HepG2 (cell line): Measurements from ENCODE around the gene TADA2B. TPM values are rescaled to one million over a fixed set of nuclear protein-coding genes. Genes with fewer than 3 reads are reported as not detected.

Experiments
- ATAC-seq: fragments of 200-7000 bp; cut with Tn5 transposase; 3 replicates; pipeline ENCODE4 v1.9.1; 2020; ENCODE audit warnings: mild to moderate bottlenecking, moderate library complexity
- BruUV-seq: library from RNA; stranded (reverse); fragments of 400-500 nt; replicated peaks from 2 replicates; lab custom pipeline; 2021; lab: Mats Ljungman, UMichigan
- CTCF ChIA-PET: fragments of 300-600 bp; formaldehyde crosslinking; extraction: SDS; loops from one replicate; lab custom pipeline; 2021; ENCODE audit warnings: low total read pairs, inconsistent platforms, low intra/inter-chr PET ratio; lab: Yijun Ruan, JAX
- POLR2A ChIA-PET: fragments of 350-600 bp; sonication (Branson Sonifier 250); formaldehyde crosslinking; loops from one replicate; lab custom pipeline; 2020; ENCODE audit warnings: antibody characterized with exemption, inconsistent platforms; lab: Yijun Ruan, JAX
- DNase-seq: peaks from one replicate; pipeline ENCODE4 v3.0.0-alpha.2; 2015; ENCODE audit warnings: low spot score
- FAIRE-seq: peaks from 3 replicates; lab custom pipeline; 2011; peaks lifted over from hg19 to GRCh38; lab: Jason Lieb, UNC
- H2AFZ ChIP-seq: one replicate; pipeline ENCODE4 v1.6.1; 2011; ENCODE audit warnings: low read length, inconsistent platforms
- H3K27ac ChIP-seq: fragments of 300-600 bp; 3 replicates; pipeline ENCODE4 v1.8.0; 2011; ENCODE audit warnings: mixed run types, mild to moderate bottlenecking, mixed read lengths, low read length, inconsistent platforms; ENCODE audit not compliant: insufficient read depth; ENCODE audit errors: extremely low read length
- H3K27me3 ChIP-seq, 2 experiments: fragments of 200-600 bp in 1 of 2; 2 replicates in 1 of 2; 3 replicates in 1 of 2; pipeline versions ENCODE4 v1.6.0 to v1.8.0; 2011; ENCODE audit warnings: low read length in 2 of 2, mild to moderate bottlenecking in 2 of 2, moderate library complexity in 2 of 2, inconsistent platforms in 1 of 2; ENCODE audit not compliant: insufficient read depth in 2 of 2, control insufficient read depth in 1 of 2
- H3K36me3 ChIP-seq, 2 experiments: fragments of 200-600 bp in 1 of 2; replicated peaks in 1 of 2; 2 replicates in 1 of 2; 3 replicates in 1 of 2; pipeline versions ENCODE4 v1.5.1 to v1.8.0; 2011; ENCODE audit warnings: low read length in 2 of 2, inconsistent platforms in 1 of 2; ENCODE audit not compliant: insufficient read depth in 2 of 2, control insufficient read depth in 1 of 2
- H3K4me1 ChIP-seq: 2 replicates; pipeline ENCODE4 v1.5.1; 2012; ENCODE audit warnings: low read length, inconsistent platforms; ENCODE audit not compliant: insufficient read depth
- H3K4me2 ChIP-seq: 2 replicates; pipeline ENCODE4 v1.6.0; 2011; ENCODE audit warnings: low read depth, low read length, inconsistent platforms
- H3K4me3 ChIP-seq, 3 experiments: fragments of 200-600 bp in 1 of 3; sonication (generic), shearing (Covaris generic) in 1 of 3; replicated peaks in 1 of 3; 2 replicates each; pipeline ENCODE4 v1.5.1; 2011 to 2016; ENCODE audit warnings: low read length in 3 of 3, inconsistent platforms in 2 of 3, low read depth in 2 of 3, mild to moderate bottlenecking in 2 of 3, control low read depth in 1 of 3, mixed read lengths in 1 of 3; ENCODE audit not compliant: insufficient read depth in 1 of 3
- H3K79me2 ChIP-seq: one replicate; pipeline ENCODE4 v1.6.1; 2011; ENCODE audit warnings: low read length, inconsistent platforms; ENCODE audit not compliant: insufficient read depth
- H3K9ac ChIP-seq: 2 replicates; pipeline ENCODE4 v1.6.0; 2011; ENCODE audit warnings: mild to moderate bottlenecking, low read depth, low read length, inconsistent platforms; ENCODE audit not compliant: insufficient read depth
- H3K9me3 ChIP-seq: 2 replicates; pipeline ENCODE4 v1.5.1; 2012; ENCODE audit warnings: mild to moderate bottlenecking, low read length
- H4K20me1 ChIP-seq: 2 replicates; pipeline ENCODE4 v1.6.0; 2011; ENCODE audit warnings: inconsistent platforms, mild to moderate bottlenecking, low read length, moderate library complexity; ENCODE audit not compliant: insufficient read depth
- ARNTL ChIP-seq: sonication (generic); formaldehyde crosslinking; IDR thresholded peaks from 2 replicates; pipeline ENCODE4 v1.4.0; 2020; ENCODE audit warnings: mild to moderate bottlenecking, missing genetic modification reagents
- DNMT1 ChIP-seq: sonication (generic); formaldehyde crosslinking; IDR thresholded peaks from 2 replicates; pipeline ENCODE4 v1.5.1; 2020; ENCODE audit warnings: mild to moderate bottlenecking, missing genetic modification reagents
- GMEB1 ChIP-seq: sonication (generic); formaldehyde crosslinking; IDR thresholded peaks from 2 replicates; pipeline ENCODE4 v1.5.1; 2020; ENCODE audit warnings: missing genetic modification reagents, mild to moderate bottlenecking, borderline replicate concordance
- HHEX ChIP-seq: IDR thresholded peaks from 2 replicates; pipeline ENCODE4 v1.6.1; 2016; ENCODE audit warnings: control low read depth
- MTA1 ChIP-seq: sonication (generic); formaldehyde crosslinking; IDR thresholded peaks from 2 replicates; pipeline ENCODE4 v1.4.0; 2020; ENCODE audit warnings: missing genetic modification reagents, mild to moderate bottlenecking, borderline replicate concordance
- RBFOX2 ChIP-seq: fragments of 200-400 bp; formaldehyde crosslinking; IDR thresholded peaks from 2 replicates; pipeline ENCODE4 v1.6.1; 2017; ENCODE audit warnings: low read depth, mild to moderate bottlenecking, low read length
- WIZ ChIP-seq: sonication (generic); formaldehyde crosslinking; IDR thresholded peaks from 2 replicates; pipeline ENCODE4 v1.5.1; 2020; ENCODE audit warnings: mild to moderate bottlenecking, missing genetic modification reagents
- ZNF264 ChIP-seq: sonication (generic); formaldehyde crosslinking; IDR thresholded peaks from 2 replicates; pipeline ENCODE4 v1.4.0; 2020; ENCODE audit warnings: missing genetic modification reagents
- ZNF552 ChIP-seq: sonication (generic); formaldehyde crosslinking; IDR thresholded peaks from 2 replicates; pipeline ENCODE4 v1.9.0; 2022; ENCODE audit warnings: missing genetic modification reagents, mild to moderate bottlenecking, borderline replicate concordance
- ZNF615 ChIP-seq: sonication (generic); formaldehyde crosslinking; IDR thresholded peaks from 2 replicates; pipeline ENCODE4 v1.5.0; 2020; ENCODE audit warnings: mild to moderate bottlenecking, missing genetic modification reagents, borderline replicate concordance
- WGBS: methylation state at CpG from one replicate; pipeline ENCODE4 v1.1.6; 2017; ENCODE audit warnings: low lambda C conversion rate; 5-methylcytosine and 5-hydroxymethylcytosine counted together
- in situ Hi-C: cut with HindIII; loops from 2 replicates; pipeline ENCODE4 v1.10.0; 2017; ENCODE audit warnings: low pct_unique_long_range_greater_than_20kb; ENCODE audit not compliant: extremely low pct_ligation_motif_present
- intact Hi-C: fragments of 100-400 bp; cut with micrococcal nuclease; formaldehyde crosslinking; loops from one replicate; pipeline ENCODE4 v1.10.0; 2022; ENCODE audit not compliant: unreplicated experiment
- polyA plus RNA-seq, 8 experiments: library from polyadenylated mRNA; depleted of rRNA in 3 of 8; stranded (reverse) in 7 of 8; unstranded in 1 of 8; fragments of >200 nt; fragmentation: Illumina TruSeq in 4 of 8; extraction: Trizol in 4 of 8; gene quantifications; 2 replicates each; pipeline versions ENCODE4 v1.2.1 to v1.2.3, GENCODE V29; 2011 to 2016; ENCODE audit warnings: low read depth in 4 of 8, missing spikeins in 1 of 8, mixed read lengths in 1 of 8; ENCODE audit not compliant: insufficient read depth in 1 of 8
- total RNA-seq, 5 experiments: library from RNA; depleted of rRNA; stranded (reverse); fragments of >200 nt; fragmentation: Illumina TruSeq; extraction: Trizol; gene quantifications; 2 replicates each; pipeline ENCODE4 v1.2.3, GENCODE V29; 2016; ENCODE audit warnings: low read depth in 1 of 5

Gene TADA2B
- total and polyA plus RNA-seq, 2 of the 13 experiments (the other 11 are each of a cell fraction or from before 2014, with no cell fraction given), result 4.6 to 8.9 TPM

- no TSS peak for BruUV-seq
- TF ChIP-seq GMEB1 (no peak), ZNF615 (CRISPR knock-in tag) (no peak), HHEX (CRISPR knock-in tag) (no peak), ZNF264 (no peak), ZNF552 (CRISPR knock-in tag) (no peak), RBFOX2 (no peak), DNMT1 (no peak), WIZ (no peak), MTA1 (no peak), ARNTL (CRISPR knock-in tag) (no peak)
- no peaks in the 10 kb centered on the region for H4K20me1 ChIP-seq
- H3K36me3 ChIP-seq, result no peaks in the 10 kb centered on the region
- POLR2A ChIA-PET, result no interaction called here
- no peak overlapping the region for H3K27ac ChIP-seq
- no peak overlapping the region for H2AFZ ChIP-seq
- FAIRE-seq, result no peak
- no peaks in the 10 kb centered on the region for H3K9me3 ChIP-seq
- no peak overlapping the region for H3K4me2 ChIP-seq
- peaks cover 4 to 20% of the 10 kb centered on the region in 2 experiments; a peak in 3 of 5 replicates for H3K27me3 ChIP-seq
- DNase-seq, result no peak
- CTCF ChIA-PET, result no interaction called here
- no peak for ATAC-seq
- 33% methylated on average over 3 of the region's 11 CpGs for WGBS
- in situ Hi-C loops, result no loop called here
- H3K4me1 ChIP-seq, result peaks cover 44% of the 10 kb centered on the region
- H3K79me2 ChIP-seq, result no peaks in the 10 kb centered on the region
- H3K4me3 ChIP-seq, result no peak overlapping the region
- intact Hi-C loops, result no loop called here
- H3K9ac ChIP-seq, result no peak overlapping the region
Measured at GRCh38 chr4:7107166-7107905, 64.2 kb downstream of the TADA2B start.

Other genes starting within 250 kb of the TADA2B start
- 46.5 and 53.3 TPM in 2 replicates for gene TBC1D14, start 133.5 kb upstream of the TADA2B start, total RNA-seq (2016; rRNA removed; fragmentation: Illumina TruSeq; extraction: Trizol)
- gene TBC1D14, start 133.5 kb upstream of the TADA2B start, polyA plus RNA-seq (2011; rRNA removed), result 29.5 and 31.8 TPM in 2 replicates
- 141 and 213 TPM in 2 replicates for gene GRPEL1, start 24.7 kb downstream of the TADA2B start, total RNA-seq (2016; rRNA removed; fragmentation: Illumina TruSeq; extraction: Trizol)
- 27.2 and 32.3 TPM in 2 replicates for gene GRPEL1, start 24.7 kb downstream of the TADA2B start, polyA plus RNA-seq (2011; rRNA removed)
- gene SORCS2, start 149.2 kb downstream of the TADA2B start, total RNA-seq (2016; rRNA removed; fragmentation: Illumina TruSeq; extraction: Trizol), result 0.66 and 1.0 TPM in 2 replicates
- gene SORCS2, start 149.2 kb downstream of the TADA2B start, polyA plus RNA-seq (2011; rRNA removed), result 0.82 and 2.6 TPM in 2 replicates